Fibroblast of lung (primary cell): ENCODE data around the gene OPN3.

Source experiments
- EZH2 ChIP-seq: IDR thresholded peaks from 2 replicates; pipeline ENCODE4 v1.5.1; 2012; ENCODE audit warnings: low read length, control low read depth, mild to moderate bottlenecking; ENCODE audit errors: missing control alignments
- TF ChIP-seq, protein P1 (sequence below), 2 donors: IDR thresholded peaks in 1 of 2; conservative IDR thresholded peaks in 1 of 2; 1 replicate in 1 of 2; 2 replicates in 1 of 2; pipeline ENCODE4 v1.5.1; 2011 to 2012; ENCODE audit warnings: low read length in 2 of 2, control low read depth in 1 of 2, inconsistent platforms in 1 of 2, low read depth in 1 of 2, mild to moderate bottlenecking in 1 of 2

DNA sequence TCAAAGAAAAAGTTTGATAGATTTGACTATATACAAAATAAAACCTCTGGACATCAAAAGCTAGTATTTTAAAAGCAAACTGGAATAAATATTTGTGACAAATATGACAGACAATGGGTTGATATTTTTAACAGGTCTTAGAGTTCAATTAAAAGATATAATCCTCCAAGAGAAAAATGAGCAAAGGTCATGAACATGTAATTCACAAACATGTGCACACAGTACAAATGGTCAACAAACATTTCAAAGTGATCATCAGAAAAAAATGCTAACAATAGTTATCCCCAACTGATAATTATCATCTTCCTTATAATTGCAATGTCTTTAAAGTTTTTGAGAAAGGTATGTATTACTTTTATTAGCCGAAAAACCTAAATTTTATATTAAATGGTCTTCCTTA, 43.9 kb upstream of the OPN3 start:
- TF ChIP-seq EZH2, result no peak
- TF ChIP-seq, protein P1, sequence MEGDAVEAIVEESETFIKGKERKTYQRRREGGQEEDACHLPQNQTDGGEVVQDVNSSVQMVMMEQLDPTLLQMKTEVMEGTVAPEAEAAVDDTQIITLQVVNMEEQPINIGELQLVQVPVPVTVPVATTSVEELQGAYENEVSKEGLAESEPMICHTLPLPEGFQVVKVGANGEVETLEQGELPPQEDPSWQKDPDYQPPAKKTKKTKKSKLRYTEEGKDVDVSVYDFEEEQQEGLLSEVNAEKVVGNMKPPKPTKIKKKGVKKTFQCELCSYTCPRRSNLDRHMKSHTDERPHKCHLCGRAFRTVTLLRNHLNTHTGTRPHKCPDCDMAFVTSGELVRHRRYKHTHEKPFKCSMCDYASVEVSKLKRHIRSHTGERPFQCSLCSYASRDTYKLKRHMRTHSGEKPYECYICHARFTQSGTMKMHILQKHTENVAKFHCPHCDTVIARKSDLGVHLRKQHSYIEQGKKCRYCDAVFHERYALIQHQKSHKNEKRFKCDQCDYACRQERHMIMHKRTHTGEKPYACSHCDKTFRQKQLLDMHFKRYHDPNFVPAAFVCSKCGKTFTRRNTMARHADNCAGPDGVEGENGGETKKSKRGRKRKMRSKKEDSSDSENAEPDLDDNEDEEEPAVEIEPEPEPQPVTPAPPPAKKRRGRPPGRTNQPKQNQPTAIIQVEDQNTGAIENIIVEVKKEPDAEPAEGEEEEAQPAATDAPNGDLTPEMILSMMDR (conservative IDR thresholded peaks at IDR 0.05 in 1 of 2, IDR thresholded peaks at IDR 0.05 in 1 of 2; ENCODE audit: low read depth in 1 of 2, low read length in 2 of 2), result no peak
